Esophagus squamous epithelium (tissue), 4 donors: Measurements from ENCODE around the gene FLCN.

ENCODE experiments used
- CTCF ChIP-seq, 6 experiments: fragments of 450-650 bp in 4 of 6; fragments of 200-600 bp in 2 of 6; sonication (generic) in 2 of 6; IDR thresholded peaks; one replicate each; pipeline ENCODE4 v1.5.1; 2016 to 2019; ENCODE audit warnings: antibody characterized with exemption in 6 of 6, mild to moderate bottlenecking in 4 of 6, moderate library complexity in 4 of 6
- POLR2A ChIP-seq, 4 donors: fragments of 450-650 bp; IDR thresholded peaks; one replicate each; pipeline ENCODE4 v1.6.1; 2017; ENCODE audit warnings: antibody characterized with exemption in 4 of 4, mild to moderate bottlenecking in 4 of 4, moderate library complexity in 3 of 4

DNA sequence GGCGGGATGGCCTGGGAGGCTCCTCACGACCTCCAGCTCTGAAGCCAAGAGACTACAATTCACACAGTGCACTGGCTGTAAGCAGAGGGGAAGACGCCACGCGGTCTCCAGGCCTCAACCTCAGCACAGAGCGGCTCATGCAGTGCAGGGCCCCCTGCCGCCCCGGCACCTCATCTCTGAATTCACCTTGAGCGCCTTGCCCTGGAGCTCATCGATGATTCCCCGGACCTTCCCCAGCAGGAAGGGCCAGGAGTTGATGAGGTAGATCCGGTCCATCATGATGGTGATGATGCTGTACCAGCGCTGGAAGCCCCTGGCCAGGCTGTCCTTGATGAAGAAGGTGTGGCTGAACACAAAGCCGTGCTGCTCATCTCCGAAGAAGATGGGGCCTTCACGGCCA is 13.2 kb downstream of the FLCN start:
- TF ChIP-seq POLR2A (IDR thresholded peaks at IDR 0.05) (no peak), CTCF (IDR thresholded peaks at IDR 0.05) (no peak)
